ENCODE results near the gene ANGPTL5. TPM values are rescaled to one million over a fixed set of nuclear protein-coding genes. Genes with fewer than 3 reads are reported as not detected.

Gene ANGPTL5
- total and polyA plus RNA-seq, 5 experiments from 2014 or later = not detected

DNA sequence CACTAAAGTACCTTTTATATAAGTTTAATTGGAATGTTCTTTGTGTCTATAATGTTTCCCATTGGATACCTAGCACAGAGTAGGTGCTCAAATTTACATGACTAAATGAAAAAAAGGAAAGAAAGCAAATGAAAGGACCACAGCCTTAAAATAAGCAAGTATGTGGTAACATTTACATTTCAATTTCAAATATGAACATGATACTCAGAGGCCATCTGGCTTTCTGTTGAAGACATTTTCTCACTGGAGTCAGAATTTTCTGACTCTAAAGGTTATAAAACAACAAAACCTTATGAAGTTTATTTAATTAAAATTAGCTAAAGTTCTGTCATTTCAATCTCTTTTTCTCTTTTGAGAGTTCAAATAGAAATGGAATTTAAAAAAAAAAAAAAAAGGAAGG is 904 bp upstream of the ANGPTL5 start:
- POLR2A ChIA-PET = no interaction called here
- Mint-ChIP-seq H3K9me3 (no peaks in the 10 kb centered on the region), H3K36me3 (no peaks in the 10 kb centered on the region), H3K27ac (peak overlapping the region in 1 of 10 donors; percentile 20), H3K27me3 (peaks cover 0 to under 1% (median 0%) of the 10 kb centered on the region in 5 donors), H3K4me3 (no peak overlapping the region), H3K4me1 (peaks cover 4 to 34% (median 25%) of the 10 kb centered on the region in 4 donors)
- DNase-seq (no peak), ATAC-seq (no peak)

- peak in 2 of 10 donors; percentile 4 to 11 for DNase-seq
- POLR2A ChIA-PET = no interaction called here
Measured at GRCh38 chr11:101915791-101916291, 481 bp downstream of the ANGPTL5 start.

GRCh38 chr11:101914738-101915426 is 1.4 kb downstream of the ANGPTL5 start, which contains the start of gene CEP126:
TSS of gene CEP126 (plus strand) at chr11:101915010. CDS start at chr11:101915285, 275 bp downstream.
- H3K4me1 Mint-ChIP-seq = peaks cover 5 to 34% (median 25%) of the 10 kb centered on the region in 4 donors
- H3K27ac Mint-ChIP-seq = peak within 1 kb of the TSS; percentile 79 to 97 (median 90)
- H3K9me3 Mint-ChIP-seq = no peaks in the 10 kb centered on the region
- POLR2A ChIA-PET = interaction anchor here (0.6 kb wide), 1 partner anchor 1319 kb away, joined by 7 read pairs; no protein-coding TSS in a partner anchor
- H3K4me3 Mint-ChIP-seq = peak within 1 kb of the TSS; percentile 90 to 98 (median 94)
- peaks cover 4 to 18% (median 8%) of the 10 kb centered on the region in 5 donors for H3K27me3 Mint-ChIP-seq
- H3K36me3 Mint-ChIP-seq = no peaks in the 10 kb centered on the region
- peak; percentile 87 to 96 (median 94) for DNase-seq
- peak; percentile 89 to 92 for ATAC-seq

More at GRCh38 chr11:101915791-101916291, 481 bp downstream of the ANGPTL5 start:
- peak overlapping the region; percentile 90 to 98 (median 94) for H3K4me3 Mint-ChIP-seq
- ATAC-seq = no peak
- peaks cover 0 to 11% (median 4%) of the 10 kb centered on the region in 5 donors for H3K27me3 Mint-ChIP-seq
- peak overlapping the region; percentile 79 to 97 (median 90) for H3K27ac Mint-ChIP-seq
- peaks cover 4 to 34% (median 25%) of the 10 kb centered on the region in 4 donors for H3K4me1 Mint-ChIP-seq
- H3K36me3 Mint-ChIP-seq = no peaks in the 10 kb centered on the region
- H3K9me3 Mint-ChIP-seq = no peaks in the 10 kb centered on the region

DNA sequence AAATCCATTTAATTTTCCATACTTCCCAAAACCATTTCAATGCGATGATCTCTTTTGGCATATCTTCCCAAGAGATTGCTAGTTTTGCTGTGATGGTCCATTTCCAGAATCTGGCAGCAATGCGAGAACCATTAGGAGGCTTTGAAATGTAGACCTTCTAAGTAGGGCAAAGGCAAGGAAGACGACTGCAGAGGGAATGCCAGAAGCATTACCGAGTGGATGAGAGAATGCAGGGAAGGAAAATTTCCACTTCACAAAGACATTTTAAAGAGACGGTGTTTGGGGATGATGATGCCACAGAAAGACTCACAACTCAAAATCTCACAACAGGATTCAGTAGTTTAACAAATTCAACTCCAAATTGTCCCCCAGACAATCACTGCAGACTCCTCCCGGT is 2.0 kb downstream of the ANGPTL5 start:
- DNase-seq = no peak
- H3K27ac Mint-ChIP-seq = peak overlapping the region; percentile 27 to 97 (median 90)
- peak overlapping the region; percentile 90 to 98 (median 94) for H3K4me3 Mint-ChIP-seq
- POLR2A ChIA-PET = interaction anchor here (0.6 kb wide), 1 partner anchor 1320 kb away, joined by 7 read pairs; no protein-coding TSS in a partner anchor
- H3K9me3 Mint-ChIP-seq = no peaks in the 10 kb centered on the region
- peaks cover 4 to 18% (median 8%) of the 10 kb centered on the region in 5 donors for H3K27me3 Mint-ChIP-seq
- peaks cover 5 to 32% (median 25%) of the 10 kb centered on the region in 4 donors for H3K4me1 Mint-ChIP-seq
- H3K36me3 Mint-ChIP-seq = no peaks in the 10 kb centered on the region
- ATAC-seq = no peak

GRCh38 chr11:101913656-101914055 is 2.7 kb downstream of the ANGPTL5 start:
- POLR2A ChIA-PET = no interaction called here
- H3K4me3 Mint-ChIP-seq = peak overlapping the region in 7 of 10 donors; percentile 90 to 98 (median 93)
- H3K27ac Mint-ChIP-seq = peak overlapping the region in 1 of 10 donors; percentile 46

GRCh38 chr11:101912823-101913284 is 3.5 kb downstream of the ANGPTL5 start:
- H3K27me3 Mint-ChIP-seq = peaks cover 4 to 18% (median 8%) of the 10 kb centered on the region in 5 donors
- no peaks in the 10 kb centered on the region for H3K36me3 Mint-ChIP-seq
- H3K27ac Mint-ChIP-seq = no peak overlapping the region
- no peak for ATAC-seq
- no peaks in the 10 kb centered on the region for H3K9me3 Mint-ChIP-seq
- H3K4me3 Mint-ChIP-seq = no peak overlapping the region
- H3K4me1 Mint-ChIP-seq = peaks cover 5 to 32% (median 25%) of the 10 kb centered on the region in 4 donors
- DNase-seq = no peak
- POLR2A ChIA-PET = no interaction called here

More at GRCh38 chr11:101913656-101914055, 2.7 kb downstream of the ANGPTL5 start:
- Mint-ChIP-seq H3K4me1 (peaks cover 5 to 32% (median 25%) of the 10 kb centered on the region in 4 donors), H3K9me3 (no peaks in the 10 kb centered on the region), H3K36me3 (no peaks in the 10 kb centered on the region), H3K27me3 (peaks cover 4 to 18% (median 8%) of the 10 kb centered on the region in 5 donors)
- no peak for ATAC-seq
- no peak for DNase-seq

DNA sequence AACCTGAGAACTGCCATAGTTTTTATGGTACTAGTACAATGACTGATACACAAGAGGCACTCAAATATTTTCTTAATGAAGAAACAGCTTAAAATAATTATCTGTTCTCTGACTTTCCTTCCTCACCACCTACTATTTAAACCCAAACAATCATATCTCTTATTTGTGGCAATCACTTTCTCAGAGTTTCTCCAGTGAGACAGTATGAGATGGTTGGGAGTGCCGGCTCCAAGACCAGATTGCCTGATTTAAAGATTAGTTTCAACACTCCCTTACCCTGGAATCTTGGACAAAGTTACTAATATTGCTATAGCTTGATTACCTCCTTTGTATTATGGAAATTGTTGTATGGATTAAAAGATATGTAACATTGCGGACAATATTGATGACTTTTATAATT is 7.2 kb downstream of the ANGPTL5 start:
- ATAC-seq (no peak), DNase-seq (no peak)
- H3K9me3 Mint-ChIP-seq = no peaks in the 10 kb centered on the region
- POLR2A ChIA-PET = no interaction called here
- H3K27me3 Mint-ChIP-seq = peaks cover 8 to 20% (median 18%) of the 10 kb centered on the region in 5 donors
- no peaks in the 10 kb centered on the region for H3K36me3 Mint-ChIP-seq
- peaks cover under 1 to 3% (median 1%) of the 10 kb centered on the region in 4 donors for H3K4me1 Mint-ChIP-seq
- no peak overlapping the region for H3K4me3 Mint-ChIP-seq
- no peak overlapping the region for H3K27ac Mint-ChIP-seq

- H3K4me1 Mint-ChIP-seq = peaks cover 0 to 1% (median 0%) of the 10 kb centered on the region in 4 donors
- H3K36me3 Mint-ChIP-seq = no peaks in the 10 kb centered on the region
- ATAC-seq (no peak), DNase-seq (no peak)
- H3K9me3 Mint-ChIP-seq = no peaks in the 10 kb centered on the region
- no peak overlapping the region for H3K27ac Mint-ChIP-seq
- no peak overlapping the region for H3K4me3 Mint-ChIP-seq
- POLR2A ChIA-PET = no interaction called here
- H3K27me3 Mint-ChIP-seq = peaks cover 12 to 30% (median 20%) of the 10 kb centered on the region in 5 donors
Measured at GRCh38 chr11:101907815-101908214, 8.5 kb downstream of the ANGPTL5 start.

DNA sequence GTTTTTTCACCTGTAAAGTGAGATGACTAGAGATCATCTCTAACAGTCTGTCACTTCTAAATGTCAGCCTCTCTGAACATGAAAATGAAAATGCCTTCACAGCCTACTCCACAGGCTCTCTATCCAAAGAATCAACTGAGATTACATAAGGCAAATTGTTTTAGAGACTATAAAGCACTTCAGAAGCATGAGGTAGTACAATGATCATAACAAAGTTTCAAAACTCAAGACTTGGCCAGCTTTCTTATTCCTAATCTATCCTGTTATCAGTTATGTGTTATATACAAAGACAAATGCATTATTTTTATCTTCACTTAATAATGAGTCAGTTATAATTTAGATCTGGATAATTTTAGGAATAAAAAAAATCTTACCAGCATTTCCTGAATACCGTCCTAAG is 21.8 kb downstream of the ANGPTL5 start:
- no peak for DNase-seq
- Mint-ChIP-seq H3K4me1 (peaks cover 0 to 2% (median 0%) of the 10 kb centered on the region in 4 donors), H3K27me3 (peaks cover 7 to 45% (median 25%) of the 10 kb centered on the region in 5 donors), H3K4me3 (no peak overlapping the region), H3K36me3 (no peaks in the 10 kb centered on the region), H3K9me3 (no peaks in the 10 kb centered on the region), H3K27ac (no peak overlapping the region)
- ATAC-seq = no peak
- POLR2A ChIA-PET = no interaction called here

DNA sequence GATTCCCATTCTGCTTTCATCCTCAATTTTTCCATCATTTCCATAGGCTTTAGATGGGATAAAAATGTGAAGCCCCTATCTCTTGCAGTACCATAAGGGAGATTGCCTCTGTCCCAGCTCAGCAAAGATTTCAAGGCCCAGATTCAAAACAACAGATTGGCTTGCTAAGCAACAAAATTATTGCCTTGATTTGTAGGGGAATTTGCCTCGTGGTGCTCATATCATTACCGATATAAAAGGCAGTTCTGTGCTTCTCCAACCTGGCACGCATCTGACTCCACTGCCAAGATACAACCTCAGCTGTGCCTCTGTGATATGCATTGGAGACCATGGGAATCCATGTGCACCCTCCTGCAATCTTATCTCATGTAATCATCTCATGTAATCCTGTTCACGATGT is 26.6 kb downstream of the ANGPTL5 start:
- H3K27me3 Mint-ChIP-seq = peaks cover 12 to 41% (median 33%) of the 10 kb centered on the region in 5 donors
- H3K36me3 Mint-ChIP-seq = no peaks in the 10 kb centered on the region
- DNase-seq = no peak
- H3K4me3 Mint-ChIP-seq = no peak overlapping the region
- POLR2A ChIA-PET = no interaction called here
- no peak for ATAC-seq
- H3K4me1 Mint-ChIP-seq = peaks cover 0 to 2% (median 0%) of the 10 kb centered on the region in 4 donors
- peaks cover 0 to 5% (median 0%) of the 10 kb centered on the region in 9 donors for H3K9me3 Mint-ChIP-seq
- H3K27ac Mint-ChIP-seq = no peak overlapping the region

GRCh38 chr11:101885631-101886030 is 30.7 kb downstream of the ANGPTL5 start:
- no peak overlapping the region for H3K27ac Mint-ChIP-seq
- ATAC-seq (no peak), DNase-seq (no peak)
- H3K9me3 Mint-ChIP-seq = peaks cover 0 to 5% (median 0%) of the 10 kb centered on the region in 9 donors
- peaks cover 0 to 2% (median 0%) of the 10 kb centered on the region in 4 donors for H3K4me1 Mint-ChIP-seq
- H3K4me3 Mint-ChIP-seq = no peak overlapping the region
- H3K36me3 Mint-ChIP-seq = no peaks in the 10 kb centered on the region
- peaks cover 11 to 58% (median 37%) of the 10 kb centered on the region in 5 donors for H3K27me3 Mint-ChIP-seq
- POLR2A ChIA-PET = no interaction called here

DNA sequence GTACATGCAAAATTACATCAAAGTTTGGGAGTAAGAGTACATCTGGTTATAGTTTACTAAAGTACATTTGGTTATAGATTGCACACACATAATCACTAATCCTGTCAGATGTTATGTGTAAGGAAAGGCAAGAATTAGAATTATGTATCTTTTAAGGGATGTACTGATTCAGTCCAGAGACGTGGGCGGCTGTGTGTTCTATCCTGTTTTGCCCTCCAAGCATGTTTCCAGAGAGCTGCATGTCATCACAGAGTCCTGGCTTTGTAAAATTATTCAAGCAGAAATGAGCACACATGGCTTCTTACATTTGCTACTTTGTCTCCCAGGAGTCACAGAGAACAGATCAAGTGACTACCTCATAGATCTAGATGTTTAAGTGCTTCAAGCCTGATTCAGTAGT is 34.7 kb downstream of the ANGPTL5 start:
- no peak for DNase-seq
- Mint-ChIP-seq H3K36me3 (no peaks in the 10 kb centered on the region), H3K4me3 (no peak overlapping the region), H3K27ac (no peak overlapping the region), H3K27me3 (peaks cover 20 to 51% (median 25%) of the 10 kb centered on the region in 5 donors), H3K9me3 (no peaks in the 10 kb centered on the region), H3K4me1 (no peaks in the 10 kb centered on the region)
- POLR2A ChIA-PET = no interaction called here
- ATAC-seq = no peak

- H3K27me3 Mint-ChIP-seq = peaks cover 17 to 49% (median 30%) of the 10 kb centered on the region in 5 donors
- no peak overlapping the region for H3K4me3 Mint-ChIP-seq
- DNase-seq (no peak), ATAC-seq (no peak)
- H3K36me3 Mint-ChIP-seq = no peaks in the 10 kb centered on the region
- H3K9me3 Mint-ChIP-seq = no peaks in the 10 kb centered on the region
- POLR2A ChIA-PET = no interaction called here
- H3K4me1 Mint-ChIP-seq = no peaks in the 10 kb centered on the region
- no peak overlapping the region for H3K27ac Mint-ChIP-seq
Measured at GRCh38 chr11:101880222-101880621, 36.1 kb downstream of the ANGPTL5 start.
